Stimulated activated CD4-positive, alpha-beta T cell treated with anti-CD3 and anti-CD28 coated beads, TNF-alpha, amount 100 ng/mL, for 48 hours (primary cell): Measurements from ENCODE around the gene DEFB114.

Source experiments
- DNase-seq, 3 donors: peaks; one replicate each; pipeline ENCODE4 v3.0.0-alpha.2; 2020; ENCODE audit warnings: low read depth in 3 of 3

The DEFB114 gene

GRCh38 chr6:49937017-49937416 is 26.9 kb downstream of the DEFB114 start:
- no peak for DNase-seq

- DNase-seq = no peak
These were observed 28.6 kb downstream of the DEFB114 start for GRCh38 chr6:49935387-49935786.

- DNase-seq = no peak
These were observed 29.2 kb downstream of the DEFB114 start for GRCh38 chr6:49934770-49935169.

- no peak for DNase-seq
These were observed 30.4 kb downstream of the DEFB114 start for GRCh38 chr6:49933526-49933925.

GRCh38 chr6:49929340-49929739 is 34.6 kb downstream of the DEFB114 start:
- DNase-seq = no peak

GRCh38 chr6:49923826-49924225 is 40.1 kb downstream of the DEFB114 start:
- no peak for DNase-seq

- no peak for DNase-seq
These were observed 43.9 kb downstream of the DEFB114 start for GRCh38 chr6:49919935-49920644.

GRCh38 chr6:49919261-49919660 is 44.7 kb downstream of the DEFB114 start:
- no peak for DNase-seq

- no peak for DNase-seq
These were observed 45.2 kb downstream of the DEFB114 start for GRCh38 chr6:49918787-49919186.

- no peak for DNase-seq
These were observed 48.9 kb downstream of the DEFB114 start for GRCh38 chr6:49915035-49915434.

GRCh38 chr6:49913636-49914375 is 50.2 kb downstream of the DEFB114 start:
- no peak for DNase-seq

GRCh38 chr6:49912196-49912595 is 51.8 kb downstream of the DEFB114 start:
- DNase-seq = no peak

- DNase-seq = no peak
These were observed 52.7 kb downstream of the DEFB114 start for GRCh38 chr6:49911252-49911651.
